ENCODE results near the gene PHAF1.

DNA sequence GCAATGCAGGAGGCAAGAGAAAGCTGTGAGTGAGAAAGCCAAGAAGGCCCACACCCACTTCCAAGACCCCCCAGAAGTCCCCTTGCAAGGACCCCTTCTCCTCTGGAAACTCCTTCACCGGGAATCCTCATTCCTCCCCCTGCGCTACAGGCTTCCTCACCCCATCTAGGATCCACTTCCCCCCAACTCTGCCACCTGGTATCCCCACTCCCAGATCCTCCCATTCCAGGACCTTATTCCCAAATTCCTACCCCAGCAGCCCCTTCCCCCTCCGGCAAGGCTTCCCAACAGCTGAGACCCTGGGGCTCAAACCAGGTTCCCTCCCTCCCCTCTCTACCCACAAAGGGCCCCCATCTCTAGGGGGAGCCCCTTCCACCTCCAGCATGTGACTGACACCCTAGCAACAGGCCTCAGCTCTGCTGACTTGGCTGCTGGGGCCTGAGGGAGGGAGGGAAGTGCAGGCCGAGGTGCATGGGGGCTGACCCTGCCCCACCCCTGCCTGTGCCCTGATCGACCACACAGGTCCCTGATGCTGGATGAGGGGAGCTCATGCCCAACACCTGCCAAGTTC is 56.9 kb downstream of the PHAF1 start:
- TF ChIP-seq EZH2 (IDR thresholded peaks at IDR 0.05), result no peak
- TF ChIP-seq CTCF (IDR thresholded peaks at IDR 0.05), result no peak
- no peak for TF ChIP-seq EZH2phosphoT487 (IDR thresholded peaks at IDR 0.05)
